ENCODE measurements around the gene KHDC4. TPM values are rescaled to one million over a fixed set of nuclear protein-coding genes. Genes with fewer than 3 reads are reported as not detected.

KHDC4 gene
- total RNA-seq, 1 experiment from 2014 or later, result 57.7 TPM

- Histone ChIP-seq H3K4ac (ENCODE audit: low read depth, low read length) (no peak overlapping the region), H2BK20ac (ENCODE audit: low read depth, low read length, poor library complexity, severe bottlenecking) (no peak overlapping the region), H3K14ac (ENCODE audit: insufficient read depth, low read length) (no peak overlapping the region), H2BK5ac (ENCODE audit: insufficient read length, low read length) (no peak overlapping the region), H3K4me1 (ENCODE audit: insufficient read depth, low read length) (no peaks in the 10 kb centered on the region), H3K79me2 (ENCODE audit: insufficient read depth, low read length) (no peaks in the 10 kb centered on the region), H3K23ac (ENCODE audit: insufficient read length, low read depth, low read length) (no peak overlapping the region), H3K4me2 (ENCODE audit: insufficient read depth, insufficient read length, low read length) (no peak overlapping the region), H3K56ac (ENCODE audit: insufficient read length, low read depth, low read length) (no peak overlapping the region), H3K27ac (ENCODE audit: insufficient read length, low read depth, low read length) (no peak overlapping the region), H3K23me2 (ENCODE audit: insufficient read length, low read depth, low read length, poor library complexity, severe bottlenecking) (no peaks in the 10 kb centered on the region), H2AK5ac (ENCODE audit: insufficient read length, low read length) (no peak overlapping the region), H3K9ac (ENCODE audit: extremely low read depth, insufficient read length, low read length) (no peak overlapping the region), H3K79me1 (ENCODE audit: insufficient read depth, low read depth, low read length, poor library complexity, severe bottlenecking) (no peaks in the 10 kb centered on the region), H2BK120ac (ENCODE audit: low read depth, low read length, poor library complexity, severe bottlenecking) (no peak overlapping the region), H4K91ac (ENCODE audit: insufficient read length, low read depth, low read length) (no peak overlapping the region), H3K27me3 (ENCODE audit: insufficient read depth, low read length) (no peaks in the 10 kb centered on the region), H2AFZ (ENCODE audit: low read length) (no peak overlapping the region), H4K5ac (ENCODE audit: insufficient read length, low read depth, low read length) (no peak overlapping the region), H2BK15ac (ENCODE audit: low read depth, low read length) (no peak overlapping the region), H3K18ac (ENCODE audit: insufficient read length, low read depth, low read length) (no peak overlapping the region), H2BK12ac (ENCODE audit: insufficient read length, low read depth, low read length) (no peak overlapping the region), H3T11ph (ENCODE audit: low read length) (no peak overlapping the region), H3K9me3 (ENCODE audit: control insufficient read depth, low read depth, low read length) (no peaks in the 10 kb centered on the region), H4K8ac (replicated peaks; ENCODE audit: insufficient read length, low read depth, low read length) (no peak overlapping the region), H4K20me1 (ENCODE audit: control insufficient read depth, insufficient read depth, insufficient read length) (no peaks in the 10 kb centered on the region)
- H3K4me3 Mint-ChIP-seq, result no peak overlapping the region
- no peak overlapping the region for H3K27ac Mint-ChIP-seq
- peaks cover 8% of the 10 kb centered on the region in 2 experiments for H3K4me1 Mint-ChIP-seq
- peaks cover 3% of the 10 kb centered on the region for H3K27me3 Mint-ChIP-seq (ENCODE audit: low read depth)
- no peak for TF ChIP-seq CTCF (conservative IDR thresholded peaks at IDR 0.05)
- no CpG with 5 or more reads among the region's 6 CpGs for WGBS (ENCODE audit: extremely low coverage, insufficient read length, low lambda C conversion rate)
- H3K9me3 Mint-ChIP-seq, result no peaks in the 10 kb centered on the region
- H3K36me3 Mint-ChIP-seq (ENCODE audit: insufficient read depth in 1 of 3, low read depth in 3 of 3), result no peaks in the 10 kb centered on the region
- DNase-seq, result no peak
These were observed 53.3 kb downstream of the KHDC4 start for GRCh38 chr1:155880950-155881349.

Data from H9 (cell line).